SKM-1 (cell line): ENCODE results near the gene PSG5.
"Not testable (repeated sequence)": the region's sequence is repeated elsewhere in the genome, so short reads cannot be mapped to it uniquely, and the experiment has no call there.

Experiments used
- DNase-seq: peaks from one replicate; lab custom pipeline; 2025; ENCODE audit not compliant: unreplicated experiment; lab: John Stamatoyannopoulos, UW

Gene PSG5

DNA sequence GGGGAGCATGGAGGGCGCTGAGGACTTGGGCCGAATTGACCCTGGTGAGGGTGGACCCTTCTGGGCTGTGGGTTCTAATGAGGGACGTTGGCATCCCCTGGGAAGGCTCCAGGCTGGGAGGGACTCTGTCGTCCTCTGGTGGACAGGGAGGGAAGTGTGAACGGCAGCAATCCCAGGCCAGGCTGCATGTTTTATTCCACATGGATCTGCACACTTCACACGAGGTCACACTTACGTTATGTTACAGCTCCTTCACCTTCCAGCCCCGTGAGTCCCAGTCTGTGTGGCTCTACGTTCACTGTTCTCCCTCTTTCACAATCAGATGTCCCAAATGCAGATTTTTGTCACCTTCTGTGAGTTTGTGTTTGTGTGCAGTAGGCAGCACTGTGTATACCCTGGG lies 1.8 kb upstream of the PSG5 start:
- not testable (repeated sequence) for DNase-seq

DNA sequence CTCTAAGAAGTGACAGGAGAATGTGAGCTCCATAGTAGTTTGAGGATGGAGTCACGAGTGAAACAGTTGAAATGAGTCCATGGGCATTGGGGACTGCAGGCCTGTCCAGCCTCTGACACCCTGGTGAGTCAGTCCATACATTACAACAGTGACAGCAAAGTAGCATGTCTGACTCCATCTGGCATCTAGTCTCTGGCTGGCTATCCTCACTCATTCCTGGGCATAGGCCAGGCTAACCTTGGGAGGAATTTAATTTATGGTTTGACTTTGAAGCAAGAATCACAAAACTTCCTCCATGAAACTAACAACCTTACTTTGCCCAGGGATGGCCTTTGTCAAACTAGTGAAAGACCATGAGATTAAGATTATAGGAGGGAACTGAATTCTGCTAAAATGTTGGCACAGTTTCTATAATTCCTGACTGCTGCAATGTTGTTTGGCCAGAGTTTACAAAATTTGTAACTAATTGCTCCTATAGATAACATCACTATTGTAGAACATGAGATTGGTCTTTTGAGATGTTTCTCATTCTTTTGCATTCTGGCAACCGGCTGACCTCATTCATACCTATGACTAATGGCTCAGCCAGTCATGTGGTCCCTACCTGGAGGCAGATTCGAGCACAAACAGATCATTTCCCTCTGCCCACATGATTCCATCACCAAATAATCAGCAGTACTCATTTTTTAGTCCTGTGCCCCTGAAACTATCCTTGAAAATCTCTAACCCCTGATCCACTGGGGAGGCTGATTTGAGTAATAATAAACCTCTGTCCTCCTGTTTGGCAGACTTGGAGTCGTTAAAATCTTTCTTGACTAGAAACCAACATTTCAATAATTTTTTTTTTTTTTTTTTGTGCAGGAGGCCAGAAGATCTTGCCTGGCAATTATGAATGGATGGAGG lies 4.2 kb downstream of the PSG5 start:
- DNase-seq: not testable (repeated sequence)

DNA sequence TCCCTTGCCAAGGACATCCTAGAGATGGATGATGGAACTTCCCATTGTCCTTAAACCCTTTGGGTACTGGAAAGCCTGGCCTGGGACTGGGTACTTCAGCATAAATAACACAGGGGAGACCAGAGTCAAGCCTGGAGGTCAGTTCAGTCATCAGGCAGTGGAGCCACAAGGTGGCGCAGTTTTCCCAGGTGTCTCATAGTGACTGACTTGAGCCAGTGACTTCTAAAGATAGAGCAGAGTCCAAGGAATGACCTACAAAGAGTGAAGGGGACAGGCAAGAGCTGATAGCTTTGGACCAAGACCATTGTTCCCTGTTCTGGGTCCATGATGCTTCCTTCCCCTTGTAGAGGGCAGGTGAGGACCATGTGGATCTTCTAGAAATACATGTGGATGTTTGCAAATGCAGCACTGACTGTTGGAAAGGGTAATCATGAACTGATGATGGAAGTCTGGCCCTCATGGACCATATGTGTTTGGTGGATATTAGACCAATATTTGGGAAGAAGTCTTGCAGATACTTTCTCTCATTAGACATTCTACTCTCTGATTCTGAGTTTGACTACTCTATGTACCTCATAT lies 6.7 kb downstream of the PSG5 start:
- not testable (repeated sequence) for DNase-seq

DNA sequence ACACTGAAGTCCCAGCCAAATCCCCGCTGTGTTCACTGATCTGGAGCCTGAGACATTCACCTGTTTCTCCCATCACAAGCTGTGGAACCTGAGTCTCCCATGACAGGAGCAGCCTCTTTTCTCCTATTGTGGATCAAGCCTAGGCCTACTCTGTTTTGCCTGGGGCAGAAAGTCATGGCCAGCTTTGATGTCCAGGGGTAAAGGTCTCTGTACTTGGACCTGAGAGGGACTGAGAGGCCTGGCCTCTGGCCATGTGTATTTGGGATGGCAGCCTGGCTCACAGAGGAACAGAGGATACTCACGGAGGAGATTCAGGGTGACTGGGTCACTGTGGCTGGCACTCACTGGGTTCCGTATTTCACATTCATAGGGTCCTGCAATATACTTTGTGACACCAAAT lies 7.8 kb downstream of the PSG5 start:
- DNase-seq: not testable (repeated sequence)

DNA sequence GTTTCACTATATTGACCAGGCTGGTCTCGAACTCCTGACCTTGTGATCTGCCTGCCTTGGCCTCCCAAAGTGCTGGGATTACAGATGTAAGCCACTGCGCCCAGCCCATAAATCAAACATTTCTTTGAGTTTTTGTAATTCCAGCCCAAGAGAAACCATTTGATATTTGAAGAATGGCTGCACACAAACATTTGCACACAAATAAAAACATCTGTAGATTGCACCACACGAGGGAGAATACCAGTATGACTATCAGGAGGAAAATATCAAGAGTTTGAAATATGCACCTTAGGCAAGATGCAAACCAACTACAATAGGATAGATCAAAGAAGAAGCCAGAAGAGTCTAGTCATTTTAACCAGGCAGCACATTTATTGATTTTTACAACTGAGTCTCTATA lies 20.4 kb downstream of the PSG5 start:
- not testable (repeated sequence) for DNase-seq

DNA sequence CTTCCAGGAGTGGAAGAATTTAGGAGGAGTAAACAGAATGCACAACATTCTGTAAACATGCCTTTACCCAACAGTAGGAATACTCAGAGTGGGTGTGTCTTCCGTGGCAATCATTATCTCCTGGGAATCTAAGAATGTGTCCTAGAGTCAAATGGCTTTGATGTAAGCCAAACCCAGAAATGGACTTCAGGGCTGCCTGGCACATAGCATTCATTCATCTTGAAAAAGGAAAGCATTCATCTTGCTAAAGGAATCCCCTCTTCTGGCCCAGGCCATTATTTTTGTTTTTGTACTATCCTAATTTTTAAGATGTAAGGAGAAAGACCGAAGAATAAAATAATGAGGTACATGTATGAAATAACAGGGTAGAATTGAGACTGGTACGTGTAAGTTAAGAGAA lies 23.2 kb downstream of the PSG5 start:
- DNase-seq: not testable (repeated sequence)

DNA sequence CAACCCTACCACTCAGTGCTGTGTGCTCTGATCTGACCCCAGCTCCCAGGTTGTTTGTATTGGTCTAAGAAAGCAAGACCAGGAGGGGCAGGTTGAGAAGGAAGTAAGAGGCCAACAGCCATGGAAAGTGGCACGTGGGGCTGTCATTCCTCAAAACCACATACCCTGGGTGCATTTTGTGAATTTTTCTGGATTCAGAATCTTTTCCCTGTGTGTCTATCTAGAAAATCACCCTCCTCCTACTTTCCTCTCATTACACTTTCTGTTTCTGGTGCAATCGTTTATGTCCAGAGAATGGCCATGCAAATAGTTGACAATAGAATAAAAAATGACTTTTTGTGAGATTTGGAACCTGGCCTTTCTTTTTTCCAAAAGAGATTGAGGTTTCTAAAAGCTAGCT lies 24.1 kb downstream of the PSG5 start:
- not testable (repeated sequence) for DNase-seq

DNA sequence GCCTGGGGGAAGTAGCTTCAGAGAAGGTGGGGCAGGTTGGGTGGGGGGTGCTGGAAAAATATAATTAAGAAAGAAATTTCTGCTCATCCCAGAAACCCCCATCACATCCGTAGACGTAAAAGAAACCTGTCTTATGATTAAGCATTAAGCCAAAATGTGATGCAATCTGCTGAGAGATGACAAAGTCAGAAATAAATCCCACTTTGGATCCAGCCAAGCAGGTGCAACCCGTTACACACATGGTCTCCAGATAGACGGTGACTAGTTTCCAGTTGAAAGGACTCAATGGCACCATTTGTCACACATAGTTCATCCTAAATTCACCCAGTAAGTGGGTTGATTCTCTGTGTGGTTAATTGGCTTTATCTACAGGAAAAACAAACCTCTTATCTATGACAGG lies 34.1 kb downstream of the PSG5 start:
- DNase-seq: no peak

DNA sequence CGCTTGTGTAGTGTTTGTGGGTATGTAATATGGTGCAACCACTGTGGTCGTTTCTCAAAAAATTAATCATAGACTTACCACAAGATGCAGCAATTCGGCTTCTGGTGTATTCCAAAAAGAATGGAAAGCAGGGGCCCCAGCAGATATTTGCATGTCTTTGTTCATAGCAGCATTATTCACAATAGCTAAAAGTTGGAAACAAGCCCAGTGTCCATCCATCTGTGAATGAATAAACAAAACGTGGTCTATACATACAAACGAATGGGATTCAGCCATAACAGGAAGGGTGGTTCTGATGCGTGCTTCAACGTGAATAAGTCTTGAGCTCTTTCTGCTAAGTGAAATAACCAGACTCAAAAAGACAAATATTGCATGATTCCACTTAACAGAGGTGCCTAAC lies 36.5 kb downstream of the PSG5 start:
- DNase-seq: not testable (repeated sequence)

DNA sequence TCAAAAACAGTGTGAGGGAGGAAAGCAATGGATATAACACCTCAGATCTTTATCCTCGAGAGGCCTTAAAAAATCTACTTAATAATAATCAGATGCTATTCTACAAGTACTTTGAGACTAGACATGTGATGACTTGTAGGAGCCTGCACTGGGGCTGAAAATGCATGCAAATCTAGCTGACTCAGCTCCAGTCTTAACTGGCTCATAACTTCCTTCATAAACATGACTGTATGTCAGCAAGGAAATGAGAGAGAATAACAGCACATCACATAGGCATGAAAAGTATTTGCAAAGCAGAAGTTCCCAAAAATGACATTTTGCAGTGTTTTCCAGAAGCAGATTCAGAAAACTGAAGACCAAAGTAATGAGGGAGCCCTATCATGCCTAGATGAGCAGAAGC lies 38.1 kb downstream of the PSG5 start:
- no peak for DNase-seq

DNA sequence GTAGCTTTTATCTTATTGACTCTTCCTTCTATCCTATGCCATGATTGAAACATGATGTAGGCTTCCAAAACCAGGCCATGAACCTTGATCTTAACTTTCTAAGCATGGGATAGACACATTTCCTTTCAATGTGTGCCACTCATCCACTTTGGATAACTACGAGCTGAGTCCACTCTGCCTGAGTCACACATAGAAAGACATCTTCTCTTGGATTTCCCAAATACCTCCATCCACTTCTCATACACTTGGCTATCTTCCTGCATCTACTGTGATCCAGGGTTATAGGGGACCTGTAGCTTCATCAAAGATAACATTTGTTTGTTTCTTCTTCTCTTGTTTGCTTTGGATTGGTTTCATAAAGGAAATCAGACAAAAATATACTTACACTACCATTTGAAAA lies 44.6 kb downstream of the PSG5 start:
- DNase-seq: not testable (repeated sequence)

DNA sequence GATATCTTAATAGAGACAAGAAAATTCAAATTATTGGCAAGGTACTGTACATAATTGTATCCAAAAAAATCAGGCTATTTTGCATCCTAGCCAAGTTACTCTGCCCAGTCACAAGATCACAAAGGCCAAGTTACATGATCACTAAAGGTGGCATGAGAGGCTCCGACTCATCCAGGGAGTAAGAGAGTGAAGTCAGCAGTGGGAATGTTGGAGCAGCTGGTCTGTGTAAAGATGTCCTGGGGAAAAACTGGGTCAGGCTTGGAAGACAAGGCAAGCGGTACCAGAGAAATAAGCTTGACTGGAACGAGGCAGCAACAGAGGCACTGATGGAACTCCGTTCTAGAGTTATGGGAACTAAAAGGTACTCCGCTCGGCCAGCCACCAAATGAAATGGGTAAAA lies 53.6 kb downstream of the PSG5 start:
- DNase-seq: no peak

DNA sequence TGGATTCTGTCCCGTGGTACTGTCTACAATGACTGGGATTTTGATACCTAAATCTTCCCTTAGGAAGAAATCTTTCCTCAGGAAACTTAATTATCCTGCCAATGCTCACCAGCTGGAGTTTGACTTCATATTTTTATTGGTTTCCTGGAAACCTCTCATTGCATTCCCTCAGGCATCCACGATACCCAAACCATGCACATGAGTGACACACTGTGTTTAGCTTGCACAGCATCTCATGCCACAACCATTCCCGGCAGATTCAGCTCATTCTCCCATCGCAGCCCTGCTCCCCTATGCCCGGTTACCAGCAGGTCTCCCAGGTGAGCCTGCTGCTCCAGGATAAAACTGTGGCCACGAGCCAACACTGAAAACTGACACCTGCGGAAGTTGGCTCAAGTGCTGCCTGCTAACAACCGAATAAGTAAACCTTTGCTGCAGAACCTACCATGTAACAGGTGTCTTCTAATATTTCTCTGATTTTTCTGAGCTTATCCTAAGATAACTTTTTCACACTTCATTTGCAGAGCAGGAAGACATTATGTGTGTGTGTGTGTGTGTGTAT lies 55.0 kb downstream of the PSG5 start:
- DNase-seq: not testable (repeated sequence)

DNA sequence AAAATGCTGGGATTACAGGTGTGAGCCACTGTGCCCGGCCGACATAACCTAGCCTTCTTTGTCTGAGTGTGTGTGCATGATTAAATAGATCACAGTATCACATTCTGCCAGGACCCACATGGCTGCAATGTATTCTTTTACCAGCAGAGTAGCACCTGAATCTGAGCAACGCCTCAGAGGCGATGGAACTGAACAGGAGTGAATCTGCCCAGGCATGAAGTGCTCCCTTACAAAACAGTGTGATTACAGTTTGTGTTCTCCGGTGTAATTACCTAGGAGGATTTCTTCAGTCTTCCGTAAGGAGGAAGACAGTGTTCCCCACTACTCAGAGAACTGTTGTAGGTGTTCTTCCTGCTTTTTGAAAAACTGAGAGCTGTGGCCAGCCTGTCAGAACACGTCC lies 57.1 kb downstream of the PSG5 start:
- not testable (repeated sequence) for DNase-seq

DNA sequence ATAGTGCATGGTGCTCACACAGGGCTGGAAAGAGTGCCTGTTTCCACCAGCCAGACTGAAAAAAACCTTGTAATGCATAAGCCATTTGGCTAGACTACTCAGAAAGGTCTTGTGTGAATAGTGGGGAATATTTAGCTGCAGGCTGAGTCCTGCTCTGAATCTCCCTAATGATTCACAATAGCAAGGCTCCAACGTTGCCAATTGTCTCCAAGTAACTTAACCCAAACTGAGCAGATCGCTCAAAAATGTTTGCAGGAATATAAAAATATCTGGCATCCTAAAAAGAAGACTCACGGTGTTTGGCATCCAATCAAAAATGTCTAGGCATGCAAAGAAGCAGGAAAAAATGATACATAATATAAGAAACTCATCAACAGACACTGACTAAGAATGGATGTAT lies 59.0 kb downstream of the PSG5 start:
- DNase-seq: not testable (repeated sequence)

DNA sequence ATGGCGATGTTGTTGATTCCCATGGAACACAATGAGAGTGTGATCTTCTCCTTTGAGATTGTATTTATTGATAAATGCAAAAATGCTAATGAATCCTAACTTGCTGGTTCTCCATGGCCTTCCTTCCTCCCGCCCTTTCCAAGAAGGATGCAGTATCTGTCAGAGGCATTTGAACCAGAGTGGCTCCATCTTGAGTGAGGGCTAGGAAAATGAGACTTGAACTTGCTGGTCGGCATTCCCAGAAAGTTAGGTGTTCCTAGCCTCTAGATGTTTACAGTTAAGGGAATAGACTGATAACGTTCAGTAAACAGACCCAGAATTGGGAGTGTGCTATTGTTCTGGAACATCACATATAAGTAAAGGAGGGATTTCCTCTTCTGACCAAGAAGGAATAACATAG lies 59.6 kb downstream of the PSG5 start:
- no peak for DNase-seq

DNA sequence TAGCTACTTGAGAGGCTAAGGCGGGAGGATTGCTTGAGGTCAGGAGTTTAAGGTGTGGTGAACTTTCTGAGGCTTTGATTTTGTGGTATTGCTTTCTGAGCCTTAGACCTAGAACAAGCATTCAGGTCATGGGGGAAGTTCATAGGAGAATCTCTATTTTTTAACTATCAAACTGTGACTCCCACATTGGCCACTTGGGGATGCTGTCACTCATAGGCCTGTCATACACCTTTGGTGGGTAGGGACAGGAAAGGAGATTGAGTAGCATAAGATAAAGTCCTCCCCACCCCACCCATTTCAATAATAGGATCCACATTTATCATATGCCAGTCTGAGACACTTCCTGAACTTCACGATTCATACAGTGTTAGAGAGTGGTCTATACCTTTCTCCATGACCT lies 62.0 kb downstream of the PSG5 start:
- DNase-seq: no peak

DNA sequence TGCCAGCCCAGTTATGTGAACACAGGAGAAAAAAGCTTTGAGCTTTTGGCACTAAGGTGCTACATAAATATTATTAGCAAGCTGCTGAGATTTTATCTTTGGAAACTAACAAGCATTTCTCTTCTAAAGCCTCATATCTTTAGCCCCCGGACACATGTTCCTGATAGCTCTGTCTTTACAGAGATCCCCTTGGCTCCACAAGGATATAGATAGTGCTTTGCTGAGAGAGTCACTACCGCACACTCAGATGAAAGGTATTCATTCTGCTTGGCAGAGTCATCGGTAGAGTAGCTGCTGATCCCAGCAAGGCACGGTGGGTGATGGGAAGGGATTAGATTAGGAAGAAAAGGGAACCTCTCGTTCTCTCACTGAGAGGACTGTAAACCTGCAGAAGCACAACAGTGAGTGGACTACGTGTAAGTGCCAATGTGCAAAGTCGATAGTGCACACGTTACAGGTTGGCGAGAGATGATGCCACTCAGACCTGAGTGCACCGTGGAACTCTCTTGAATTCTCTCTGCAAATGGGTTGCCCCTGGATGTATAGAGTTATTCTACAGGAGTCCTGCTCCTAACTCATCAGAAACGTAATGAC lies 65.8 kb downstream of the PSG5 start:
- not testable (repeated sequence) for DNase-seq

DNA sequence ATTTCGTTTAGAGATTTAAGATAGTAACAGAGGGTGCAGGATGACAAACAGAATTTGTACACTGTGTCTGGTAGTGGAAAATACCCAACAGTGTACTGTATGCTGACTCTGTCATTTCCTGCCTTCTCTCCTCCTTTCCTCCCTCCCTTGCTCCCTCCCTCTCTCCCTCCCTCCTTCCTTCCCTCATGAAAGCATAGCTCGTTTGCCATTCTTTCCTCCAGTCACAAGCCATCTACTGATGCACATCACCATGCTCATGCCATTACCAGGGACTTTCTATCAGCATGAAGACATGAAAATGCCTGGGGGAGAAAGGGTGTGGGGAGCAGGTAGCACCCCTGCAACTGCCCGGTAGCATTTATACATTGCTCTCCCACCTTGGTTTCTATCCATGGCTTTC lies 66.8 kb downstream of the PSG5 start:
- DNase-seq: not testable (repeated sequence)
